Stimulated activated CD8-positive, alpha-beta memory T cell treated with anti-CD3 and anti-CD28 coated beads, Interleukin-2, amount 100 ng/mL, for 48 hours (primary cell): ENCODE measurements around the gene CORO7.

ENCODE experiments used
- DNase-seq, 2 donors: peaks; one replicate each; pipeline ENCODE4 v3.0.0-alpha.2; 2020; ENCODE audit warnings: low read depth in 2 of 2

CORO7 gene

DNA sequence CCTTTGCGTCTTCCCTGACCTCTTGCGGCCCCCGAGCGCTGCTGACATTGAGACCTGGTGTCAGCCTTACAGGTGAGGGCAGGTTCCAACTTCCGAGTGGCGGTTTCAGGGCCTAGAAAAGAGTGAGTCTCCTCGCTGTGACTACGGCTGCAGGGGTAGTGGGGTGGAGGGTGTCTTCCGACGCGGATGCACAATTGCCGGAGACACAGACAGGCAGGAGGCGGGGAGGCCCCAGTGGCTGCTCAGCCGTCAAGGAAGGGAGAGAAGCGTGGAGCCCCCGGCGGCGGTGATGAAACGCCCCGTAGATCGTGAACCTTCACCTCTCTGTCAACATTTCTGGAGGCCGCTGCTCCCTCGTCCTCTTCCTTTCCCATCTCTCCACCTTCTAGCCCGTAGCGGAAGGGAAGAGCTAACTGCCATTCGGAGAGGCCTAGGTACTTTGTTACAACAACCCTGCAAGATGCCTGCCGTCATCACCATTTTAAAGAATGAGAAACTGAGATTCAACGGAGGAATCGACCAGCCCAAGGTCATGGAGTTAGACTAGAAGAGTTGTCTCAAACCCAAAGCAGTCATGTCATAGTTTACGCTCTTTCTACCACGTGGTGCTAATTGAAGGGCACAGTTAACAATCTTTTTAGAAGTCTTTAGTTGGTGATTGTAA lies 9.8 kb upstream of the CORO7 start:
- DNase-seq: no peak

DNA sequence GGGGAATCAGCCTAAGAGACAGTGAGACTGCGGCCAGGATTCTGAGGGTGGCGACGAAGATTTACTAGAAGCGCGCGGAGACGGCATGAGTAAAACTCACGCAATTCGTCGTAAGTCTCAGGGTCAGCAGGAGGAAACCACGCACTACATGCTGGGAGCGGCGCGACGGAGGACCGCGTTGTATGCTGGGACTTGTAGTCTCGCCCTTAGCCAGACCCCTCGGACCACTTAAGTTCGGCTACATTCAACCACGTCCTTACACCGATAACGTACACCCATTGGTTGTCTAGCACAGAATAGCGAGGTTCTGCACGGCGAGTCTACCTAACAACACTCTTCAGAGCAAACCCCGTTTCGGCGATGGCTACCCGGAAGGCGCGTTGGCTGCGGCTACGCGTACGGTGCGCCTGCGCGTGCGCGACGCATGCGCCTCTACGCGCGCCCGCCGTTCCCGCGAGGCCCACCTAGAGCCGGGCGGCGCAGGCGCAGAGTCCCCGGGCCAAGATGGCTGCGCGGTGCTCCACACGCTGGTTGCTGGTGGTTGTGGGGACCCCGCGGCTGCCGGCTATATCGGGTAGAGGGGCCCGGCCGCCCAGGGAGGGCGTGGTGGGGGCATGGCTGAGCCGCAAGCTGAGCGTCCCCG lies 9.1 kb upstream of the CORO7 start, which contains the start of gene DNAJA3:
Gene DNAJA3, plus strand, starts transcription at position 491 of the 643 bp plus-strand sequence. Its CDS starts 14 bp downstream, at position 505.
- DNase-seq: peak; percentile 90 to 91

DNA sequence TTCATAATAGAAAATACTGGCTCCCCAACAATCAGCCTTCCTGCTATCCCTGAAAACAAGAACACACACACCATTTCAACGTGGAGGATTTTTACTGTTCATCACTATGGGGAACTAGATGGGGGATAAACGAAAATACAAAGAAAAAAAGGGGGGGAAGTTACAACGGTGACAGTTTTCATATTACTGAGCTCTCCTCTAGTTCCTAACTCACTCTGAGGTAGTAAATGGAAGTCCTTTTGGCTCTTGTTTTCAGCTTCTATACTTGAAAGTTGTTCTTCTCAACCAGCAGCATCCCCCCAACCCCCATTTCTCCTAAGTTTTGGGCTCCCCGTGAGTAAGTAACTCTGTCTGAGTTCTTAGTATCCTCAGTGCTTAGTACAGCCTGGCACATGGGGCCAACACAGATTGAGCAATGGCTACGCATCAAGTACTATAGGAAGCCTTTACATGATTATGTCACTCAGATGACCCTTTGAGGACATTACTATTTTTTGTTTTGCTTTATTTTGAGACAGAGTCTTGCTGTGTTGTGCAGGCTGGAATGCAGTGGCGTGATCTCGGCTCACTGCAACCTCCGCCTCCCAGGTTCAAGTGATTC lies 4.2 kb upstream of the CORO7 start:
- no peak for DNase-seq

GRCh38 chr16:4419402-4419959 lies 3.1 kb upstream of the CORO7 start:
- no peak for DNase-seq

DNA sequence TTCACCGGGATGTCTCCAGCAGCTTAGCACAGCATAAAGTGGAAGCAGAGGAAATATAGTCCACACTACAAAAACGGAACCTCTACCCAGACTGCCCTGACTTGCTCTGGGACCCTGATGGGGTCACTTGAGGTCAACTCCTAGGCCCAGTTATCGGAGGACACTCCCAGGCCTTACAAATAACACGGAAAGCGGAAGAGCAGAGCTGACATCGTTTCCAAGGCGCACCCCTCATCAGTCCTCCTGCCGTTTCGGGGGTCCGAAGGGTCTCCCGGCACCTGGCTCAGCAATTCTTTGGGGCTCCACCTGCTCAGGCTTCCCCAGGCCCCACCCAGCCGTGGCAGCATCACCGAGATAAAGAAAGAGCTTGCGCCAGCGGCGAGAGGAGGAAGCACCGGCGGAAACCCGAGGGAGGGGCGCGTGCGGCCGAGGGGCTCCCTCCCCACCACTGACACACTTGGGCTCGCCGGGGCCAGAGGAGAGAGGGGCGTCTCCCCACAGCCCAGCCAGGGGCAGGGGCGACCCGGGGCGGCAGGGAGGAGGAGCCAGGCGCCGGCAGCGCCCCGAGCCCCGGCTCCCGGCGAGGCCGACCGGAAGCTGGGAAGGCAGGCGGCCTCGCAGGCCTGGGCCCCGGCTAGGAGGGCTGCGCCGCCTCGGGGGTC lies 727 bp downstream of the CORO7 start:
- peak; percentile 30 to 41 for DNase-seq

- DNase-seq: peak; percentile 60 to 68
Observed at GRCh38 chr16:4414187-4414917, 2.0 kb downstream of the CORO7 start.

GRCh38 chr16:4412854-4413253 lies 3.5 kb downstream of the CORO7 start:
- DNase-seq: no peak

GRCh38 chr16:4412159-4412558 lies 4.2 kb downstream of the CORO7 start:
- DNase-seq: no peak

GRCh38 chr16:4411684-4412083 lies 4.7 kb downstream of the CORO7 start:
- DNase-seq: no peak

GRCh38 chr16:4410335-4411075 lies 5.9 kb downstream of the CORO7 start:
- DNase-seq: no peak

GRCh38 chr16:4409081-4409932 lies 7.1 kb downstream of the CORO7 start:
- DNase-seq: no peak

GRCh38 chr16:4408323-4408690 lies 8.1 kb downstream of the CORO7 start:
- no peak for DNase-seq

DNA sequence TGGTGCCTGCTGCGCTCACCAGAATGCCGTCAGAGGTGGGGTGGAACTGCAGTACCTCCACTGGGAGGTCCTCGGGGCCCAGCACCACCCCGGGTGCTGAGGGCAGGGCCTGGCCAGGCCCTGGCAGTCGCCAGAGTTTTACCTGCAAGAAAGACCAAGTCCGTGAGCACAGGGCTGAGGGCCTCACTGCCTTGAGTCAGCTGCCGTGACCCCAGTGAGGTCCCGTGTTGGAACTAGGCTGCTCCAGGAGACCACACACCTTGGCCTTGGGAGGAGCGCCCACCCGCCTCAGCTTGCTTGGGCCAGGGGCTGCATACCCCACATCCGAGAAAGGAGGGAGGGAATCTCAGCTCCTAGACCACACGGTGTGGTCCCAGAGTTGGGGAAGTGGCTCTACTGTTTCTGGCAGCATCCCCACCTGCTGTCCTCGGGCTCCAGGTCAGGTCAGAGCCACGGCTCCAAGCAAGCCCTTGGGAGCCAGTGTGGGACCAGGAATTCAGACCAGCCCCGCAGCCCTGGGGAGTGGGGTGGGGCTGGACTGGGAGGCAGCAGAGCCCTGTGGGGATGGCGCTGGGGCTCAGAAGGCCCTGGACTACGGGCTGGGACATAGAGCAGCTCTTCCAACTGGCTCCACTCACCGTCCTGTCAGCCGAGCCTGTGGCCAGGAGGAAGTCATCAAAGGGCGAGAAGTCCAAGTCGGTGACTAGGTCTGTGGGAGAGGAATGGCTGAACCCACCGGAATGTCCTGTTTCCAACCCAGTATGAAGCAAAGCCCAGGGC lies 8.7 kb downstream of the CORO7 start:
- DNase-seq: no peak

GRCh38 chr16:4404967-4405696 lies 11.3 kb downstream of the CORO7 start:
- no peak for DNase-seq

GRCh38 chr16:4404247-4404966 lies 12.0 kb downstream of the CORO7 start:
- peak in 1 of 2 donors; percentile 21 for DNase-seq

GRCh38 chr16:4403133-4403949 lies 13.1 kb downstream of the CORO7 start:
- no peak for DNase-seq
